ENCODE data around the gene RRP36.
A peak's percentile ranks its signal among the peaks of the same experiment; 100 is the strongest.
"Not testable (repeated sequence)": the region's sequence is repeated elsewhere in the genome, so short reads cannot be mapped to it uniquely, and the experiment has no call there.

The RRP36 gene, protein sequence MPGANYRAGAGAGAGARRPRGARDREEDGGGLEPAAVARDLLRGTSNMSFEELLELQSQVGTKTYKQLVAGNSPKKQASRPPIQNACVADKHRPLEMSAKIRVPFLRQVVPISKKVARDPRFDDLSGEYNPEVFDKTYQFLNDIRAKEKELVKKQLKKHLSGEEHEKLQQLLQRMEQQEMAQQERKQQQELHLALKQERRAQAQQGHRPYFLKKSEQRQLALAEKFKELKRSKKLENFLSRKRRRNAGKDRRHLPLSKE

DNA sequence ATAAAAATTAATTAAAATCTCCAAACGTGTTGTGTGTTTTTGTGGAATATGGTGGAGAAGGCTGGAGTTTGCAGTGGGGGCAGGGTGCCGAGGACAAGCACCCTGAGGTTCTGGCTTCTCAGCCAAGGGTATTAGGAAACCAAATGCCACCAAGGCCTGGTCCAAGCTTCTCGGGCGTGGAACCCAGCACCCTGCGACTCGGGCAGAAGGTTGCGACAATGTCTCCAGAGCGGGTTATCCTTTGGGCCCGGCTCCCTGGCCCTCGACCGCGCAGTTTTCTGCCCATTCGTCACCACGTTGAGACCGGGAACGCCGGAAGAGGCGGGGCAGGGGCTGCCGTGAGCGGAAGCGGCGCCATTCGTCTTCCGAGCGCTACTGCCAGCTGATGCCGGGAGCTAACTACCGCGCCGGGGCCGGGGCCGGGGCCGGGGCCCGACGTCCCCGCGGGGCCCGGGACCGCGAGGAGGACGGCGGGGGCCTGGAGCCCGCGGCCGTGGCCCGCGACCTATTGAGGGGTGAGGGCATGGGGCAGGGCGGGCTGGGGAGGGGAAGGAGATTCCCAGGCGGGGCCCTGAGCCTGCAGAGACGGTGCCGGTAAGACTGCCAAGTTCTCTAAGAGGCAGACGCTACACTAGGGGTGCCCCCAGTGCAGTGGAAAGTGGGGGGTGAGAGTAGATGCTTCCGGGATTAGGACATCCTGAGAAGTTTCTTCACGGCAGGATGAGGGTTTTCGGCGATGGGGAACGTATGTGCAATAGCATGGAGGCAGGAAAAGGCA, at the start of gene RRP36:
Gene RRP36, plus strand, starts transcription at position 354 of the 778 bp plus-strand sequence. Its CDS starts 32 bp downstream, at position 386.
- DNase-seq, result peak; percentile 42

DNA sequence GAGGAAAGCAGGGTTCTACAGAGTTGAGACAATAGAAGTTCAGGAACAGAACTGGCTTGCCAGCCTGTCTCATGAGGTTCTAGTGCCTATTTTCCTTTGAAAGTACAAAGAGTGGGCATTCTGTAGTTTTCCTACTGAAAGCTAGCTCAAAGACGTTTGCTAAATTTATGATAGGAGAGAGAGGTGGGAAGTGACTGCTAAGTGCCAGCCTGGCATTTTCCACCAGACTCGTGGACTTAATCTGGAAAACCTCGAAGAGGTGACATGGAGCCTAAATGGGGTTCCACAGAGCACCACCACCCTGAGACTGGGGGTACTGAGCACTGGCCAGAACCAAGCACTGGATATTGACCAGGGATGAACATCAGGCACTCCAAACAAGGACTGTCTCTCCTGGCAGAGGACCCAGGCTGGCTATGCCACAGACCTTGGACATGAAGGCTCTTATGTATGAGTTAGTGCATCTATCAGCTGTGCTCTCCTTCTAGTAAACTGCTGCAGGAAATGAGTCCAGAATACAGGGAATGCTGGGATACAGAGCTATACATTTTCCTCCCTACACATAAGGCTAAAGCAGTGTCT, 49.6 kb upstream of the RRP36 start:
- DNase-seq, result no peak

DNA sequence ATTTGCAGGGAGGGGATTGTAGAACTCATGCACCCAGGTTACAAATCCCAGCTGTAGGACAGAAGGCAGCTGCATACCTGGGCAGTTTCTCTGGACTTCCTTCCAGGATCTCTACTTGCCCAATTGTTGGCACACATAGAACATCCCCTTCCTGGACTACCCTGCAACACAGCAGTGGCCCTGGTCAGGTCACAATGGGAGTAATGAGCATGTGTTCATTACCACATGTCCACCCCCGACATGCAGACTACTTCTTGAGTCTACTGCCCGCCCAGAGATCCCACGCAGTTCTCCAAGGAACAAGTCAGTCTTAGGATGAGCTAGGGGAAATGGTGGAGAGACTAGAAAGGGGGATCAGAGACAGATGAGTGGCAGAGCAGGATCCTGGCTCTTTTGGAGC, 47.5 kb upstream of the RRP36 start:
- no peak for DNase-seq

DNA sequence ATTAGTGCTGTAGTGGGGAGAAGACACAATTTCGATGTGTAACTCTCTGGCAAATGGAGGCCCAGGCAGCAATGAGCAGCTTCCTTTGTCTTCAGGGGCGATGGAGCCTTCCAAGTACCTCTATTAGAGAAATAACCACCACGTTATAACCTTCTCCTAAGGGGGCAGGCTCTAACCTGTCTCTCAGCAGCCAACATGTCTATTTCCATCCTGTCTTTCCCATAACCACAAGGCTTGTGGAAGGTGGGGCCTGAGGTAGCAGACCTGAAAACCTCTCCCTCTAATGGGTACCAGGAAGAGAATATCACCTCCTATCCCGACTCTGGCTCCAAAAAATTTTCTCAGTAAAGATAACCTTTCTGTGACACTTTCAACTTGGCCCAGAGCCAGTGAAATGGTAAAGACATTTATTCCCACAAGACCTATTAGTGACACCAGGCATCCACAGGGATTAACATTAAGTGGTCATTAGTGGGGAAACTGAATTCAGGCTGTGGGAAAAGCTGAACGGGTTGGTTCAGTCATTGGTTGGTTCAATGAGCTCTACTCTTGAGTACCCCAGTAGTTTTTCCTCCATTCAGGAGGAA, 46.4 kb upstream of the RRP36 start:
- DNase-seq, result no peak

DNA sequence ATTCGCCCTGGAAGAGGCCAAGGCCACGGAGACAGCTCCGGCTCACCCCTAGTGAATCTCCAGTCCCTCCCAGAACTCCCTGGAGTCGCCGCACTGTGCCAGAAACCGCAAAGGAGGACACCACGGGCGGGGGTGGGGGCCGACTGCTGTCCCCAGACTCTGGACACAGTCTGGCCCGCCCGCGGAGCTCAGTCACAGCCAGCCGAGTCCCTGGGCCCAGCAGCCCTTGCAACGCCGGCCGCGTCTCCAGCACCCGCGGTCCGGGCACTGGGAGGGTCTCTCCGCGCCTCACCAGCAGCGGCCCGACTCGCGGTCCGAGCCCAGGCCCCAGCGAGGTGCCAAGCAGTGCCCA, 43.0 kb upstream of the RRP36 start:
- DNase-seq, result no peak

DNA sequence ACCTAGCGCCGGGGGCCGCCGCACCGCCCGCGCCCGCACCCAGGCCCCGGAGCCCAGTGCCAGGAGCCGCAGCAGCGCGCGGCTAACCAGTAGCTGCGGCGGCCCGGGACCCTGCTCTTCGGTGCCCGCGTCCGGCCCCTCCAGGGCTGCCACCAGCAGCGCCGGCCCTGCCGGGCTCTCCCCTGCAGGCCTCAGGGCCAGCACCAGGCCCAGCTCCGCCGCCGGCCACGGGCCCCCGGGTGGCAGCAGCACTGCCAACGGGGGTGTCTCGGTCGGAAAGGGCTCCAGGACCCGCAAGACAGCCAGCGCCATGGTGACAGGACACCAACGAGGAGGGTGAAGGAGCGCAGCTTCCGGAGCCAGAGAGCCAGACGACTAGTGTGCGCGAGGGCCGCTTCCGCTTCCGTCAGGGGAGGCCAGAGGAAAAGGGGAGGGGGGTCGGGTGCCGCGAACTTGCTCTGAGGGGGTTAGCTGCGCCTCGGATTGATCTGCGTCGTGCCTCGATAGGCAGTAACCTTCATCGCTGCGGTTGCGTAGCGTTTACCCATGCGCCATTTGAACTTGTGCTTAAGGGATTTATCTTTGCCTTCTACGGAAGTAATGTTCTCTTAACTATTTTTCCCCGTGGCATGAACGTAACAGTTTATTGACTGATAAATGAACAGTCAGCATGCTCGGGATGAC, 42.4 kb upstream of the RRP36 start, which contains the start of gene PEX6:
Gene PEX6, minus strand, starts transcription at position 343 of the 684 bp plus-strand sequence. Its CDS starts 31 bp downstream, at position 312.
- peak; percentile 90 for DNase-seq

DNA sequence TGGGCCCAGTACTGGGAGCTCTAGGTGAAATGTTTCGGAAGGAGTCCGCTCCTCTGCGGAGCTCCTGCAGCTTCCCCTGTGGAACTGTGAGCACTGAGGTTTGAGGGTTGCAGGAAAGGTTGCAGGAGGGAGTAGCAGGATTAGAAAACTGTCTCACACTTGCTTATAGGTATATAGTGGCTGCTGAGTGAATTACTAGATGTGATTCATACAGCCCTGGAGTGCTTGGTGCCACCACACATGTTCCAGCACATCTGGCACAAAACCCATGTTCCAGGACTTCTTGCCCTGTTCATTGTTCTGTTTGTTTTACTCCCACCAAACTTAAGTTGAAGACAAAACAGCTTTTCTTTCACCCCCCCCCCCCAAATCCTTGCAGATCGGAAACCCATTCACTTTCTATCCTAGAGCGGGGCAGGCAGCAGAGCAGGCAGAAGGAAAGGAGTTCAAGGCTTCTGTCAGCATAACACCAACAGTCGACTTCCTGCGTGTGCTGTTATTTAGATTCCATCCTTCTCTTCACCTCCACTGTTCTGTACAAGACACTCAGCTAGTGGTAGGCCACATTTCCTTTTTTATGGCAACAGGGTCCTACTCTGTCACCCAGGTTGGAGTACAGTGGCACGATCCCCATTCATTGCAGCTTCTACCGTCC, 41.8 kb upstream of the RRP36 start:
- DNase-seq, result peak; percentile 19

DNA sequence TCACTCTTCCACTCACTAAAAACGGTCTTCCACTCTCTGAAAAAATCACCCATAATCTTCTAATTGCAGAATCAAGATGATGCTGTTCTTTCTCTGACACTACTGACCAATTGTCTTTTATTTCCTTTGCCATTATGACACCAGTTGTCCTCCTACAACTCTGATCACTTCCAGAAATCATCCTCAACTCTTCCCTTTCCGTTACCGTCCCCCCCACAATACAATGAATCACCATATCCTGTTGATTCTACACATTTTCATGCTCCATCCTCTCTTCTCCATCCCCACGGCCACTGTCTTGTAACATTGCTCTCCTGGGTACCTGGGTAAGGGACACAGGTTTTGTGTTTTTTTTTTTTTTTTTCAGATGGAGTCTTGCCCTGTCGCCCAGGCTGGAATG, 39.6 kb upstream of the RRP36 start:
- no peak for DNase-seq

DNA sequence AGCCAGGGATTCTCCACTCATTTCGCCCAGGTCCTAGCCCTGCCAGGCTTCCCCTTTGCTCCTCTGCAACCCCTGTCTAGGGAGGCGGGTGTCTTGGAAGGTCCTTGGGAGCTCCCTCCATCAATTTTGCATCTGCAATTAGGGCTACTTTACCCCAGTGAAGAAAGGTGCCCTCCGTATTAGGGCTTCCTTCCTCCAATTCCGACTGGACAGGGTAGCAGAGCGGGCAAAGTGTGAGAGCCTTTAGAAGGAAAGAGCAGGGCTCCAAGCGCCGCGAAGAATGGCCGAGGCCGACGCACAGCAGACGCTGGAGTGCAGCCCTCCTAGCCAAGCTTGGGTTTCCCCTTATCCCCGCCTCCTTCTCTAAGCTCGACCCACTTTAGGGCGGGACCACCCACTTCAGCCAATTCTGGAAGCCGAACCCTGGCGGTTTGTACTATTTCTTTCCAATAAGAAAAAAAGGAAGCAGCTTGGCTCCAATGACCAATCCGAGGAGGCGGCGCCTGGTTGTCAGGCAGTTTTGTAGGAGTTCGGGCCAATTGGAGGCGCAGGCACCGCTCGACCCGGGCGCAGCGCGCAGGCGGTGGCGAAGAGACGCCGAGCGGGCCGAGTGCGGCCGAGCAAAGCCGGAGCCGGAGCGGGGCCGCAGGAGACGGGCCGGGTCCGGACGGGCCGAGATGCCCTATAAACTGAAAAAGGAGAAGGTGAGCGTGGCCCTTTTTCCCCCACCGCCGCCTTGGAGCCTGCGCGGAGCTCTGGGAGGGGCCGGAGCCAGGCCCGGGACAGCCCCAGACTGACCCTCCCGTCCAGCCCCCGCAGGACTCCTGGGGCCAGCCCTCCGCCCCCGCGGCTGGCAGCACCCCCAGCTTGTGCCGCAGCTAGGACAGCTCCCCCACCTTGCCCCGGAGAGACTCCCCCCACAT, 37.2 kb upstream of the RRP36 start, which contains the start of gene PPP2R5D:
Gene PPP2R5D, plus strand, starts transcription at position 570 of the 923 bp plus-strand sequence. Its CDS starts 108 bp downstream, at position 678.
- peak; percentile 98 for DNase-seq

DNA sequence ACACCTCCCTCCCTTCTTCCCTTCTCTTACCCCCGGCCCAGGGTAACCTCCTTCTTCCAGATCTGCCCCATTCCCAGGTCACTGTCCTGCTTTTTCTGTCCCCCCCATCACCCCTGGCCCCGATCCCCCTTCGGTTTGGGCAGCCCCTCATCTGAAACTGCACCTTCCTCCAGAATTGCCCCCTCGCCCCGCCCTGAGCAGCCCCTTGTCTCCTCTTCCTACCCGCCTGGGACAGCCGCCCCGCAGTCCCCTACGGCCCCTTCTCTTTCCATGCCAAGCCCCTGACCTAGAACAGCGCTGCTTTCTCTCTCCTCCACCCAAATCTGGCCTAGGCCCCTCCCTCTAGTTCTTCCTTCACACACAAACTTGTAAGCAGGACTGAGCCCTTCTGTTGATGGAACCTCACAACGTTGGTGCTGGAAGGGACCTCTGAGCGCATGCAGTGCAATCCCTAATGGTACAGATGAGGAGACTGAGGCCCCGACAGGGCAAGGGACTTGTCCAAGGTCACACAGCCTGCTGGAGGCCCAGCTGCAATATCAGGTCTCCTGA, 36.4 kb upstream of the RRP36 start:
- no peak for DNase-seq

DNA sequence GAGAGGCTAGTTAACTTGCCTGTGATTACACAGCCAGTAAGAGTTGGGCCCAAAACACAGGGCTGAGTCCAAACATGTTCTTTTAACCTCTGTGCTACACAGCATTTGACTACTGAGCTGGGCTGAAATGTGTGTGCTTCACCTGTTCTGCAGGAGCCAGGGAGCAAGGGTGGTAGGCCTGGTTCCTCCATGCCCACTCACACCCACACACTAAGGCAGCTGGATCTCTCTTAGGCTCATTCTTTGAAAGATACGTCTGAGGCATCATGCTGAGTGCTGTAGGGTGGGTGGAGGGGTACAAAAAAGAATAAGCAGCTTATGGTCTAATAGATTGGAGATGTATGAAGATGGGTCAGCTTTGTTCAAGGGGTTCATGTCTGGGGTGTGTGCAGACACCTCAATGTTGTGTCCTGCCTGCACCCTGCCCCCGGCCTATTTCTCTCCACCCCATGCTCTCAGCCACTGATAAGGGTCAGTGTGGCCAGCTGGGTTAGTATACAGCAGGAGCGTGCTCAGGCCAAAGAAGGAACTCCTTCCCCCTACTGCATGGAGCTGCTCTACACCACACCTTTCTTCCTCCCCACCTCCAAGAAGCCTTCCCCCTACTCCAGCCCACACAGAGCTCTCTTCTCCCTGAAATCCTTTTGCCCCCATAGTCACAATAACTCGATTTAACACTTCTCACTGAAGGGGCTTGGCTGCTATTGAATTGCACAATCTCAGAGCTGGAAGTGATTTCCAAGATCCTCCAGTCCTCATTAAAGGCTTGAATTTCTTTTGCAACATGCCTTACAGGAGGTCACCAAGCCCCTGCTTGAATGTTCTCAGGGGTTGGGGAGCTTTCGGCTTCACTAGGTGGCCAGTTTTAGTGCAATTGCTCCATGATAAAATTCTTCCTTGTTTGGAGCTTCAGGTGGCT, 33.6 kb upstream of the RRP36 start:
- no peak for DNase-seq

DNA sequence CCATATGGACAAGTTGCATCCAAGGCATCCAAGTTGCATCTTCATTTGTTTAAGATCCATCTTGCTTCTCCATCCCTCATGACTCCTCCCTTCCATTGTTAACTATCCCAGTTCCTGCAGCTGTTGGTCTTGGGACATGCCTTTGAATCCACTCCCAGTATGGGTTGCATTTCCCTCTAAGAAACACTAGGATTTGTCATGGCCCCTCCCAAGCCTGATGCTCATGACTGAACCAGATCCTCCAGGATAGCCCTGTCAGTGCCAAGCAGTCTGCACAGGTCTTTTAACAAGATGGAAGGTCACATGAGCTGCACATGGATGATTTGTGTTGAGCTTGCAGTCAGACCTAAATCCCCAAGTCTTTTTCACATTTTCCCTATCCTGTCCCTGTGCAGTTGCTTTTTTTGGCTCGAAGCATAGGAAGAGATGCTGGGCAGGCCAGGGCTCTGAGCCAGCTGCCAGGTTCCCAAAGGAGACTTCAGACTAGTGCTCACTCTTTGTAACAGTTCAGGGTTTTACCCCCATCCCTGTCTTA, 32.9 kb upstream of the RRP36 start:
- DNase-seq, result no peak

DNA sequence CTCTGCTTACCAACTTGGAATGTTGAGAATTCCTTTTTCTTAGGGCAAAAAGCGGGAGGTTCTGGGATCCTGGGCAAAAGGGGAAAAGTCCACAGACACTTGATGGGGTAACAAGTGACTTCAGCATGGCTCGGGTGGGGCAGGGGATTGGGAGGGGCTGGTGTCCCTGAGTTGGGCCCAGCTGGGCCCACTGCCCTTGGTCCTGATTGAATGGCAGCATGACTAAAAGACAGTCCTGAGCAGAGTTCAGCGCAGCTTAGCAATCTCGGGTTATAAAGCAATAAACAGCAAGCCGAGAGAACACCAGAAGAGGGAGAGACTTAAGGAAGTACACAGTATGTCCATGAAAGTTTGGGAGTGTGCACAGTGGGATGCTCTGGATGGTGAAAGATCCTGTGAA, 31.5 kb upstream of the RRP36 start:
- no peak for DNase-seq

DNA sequence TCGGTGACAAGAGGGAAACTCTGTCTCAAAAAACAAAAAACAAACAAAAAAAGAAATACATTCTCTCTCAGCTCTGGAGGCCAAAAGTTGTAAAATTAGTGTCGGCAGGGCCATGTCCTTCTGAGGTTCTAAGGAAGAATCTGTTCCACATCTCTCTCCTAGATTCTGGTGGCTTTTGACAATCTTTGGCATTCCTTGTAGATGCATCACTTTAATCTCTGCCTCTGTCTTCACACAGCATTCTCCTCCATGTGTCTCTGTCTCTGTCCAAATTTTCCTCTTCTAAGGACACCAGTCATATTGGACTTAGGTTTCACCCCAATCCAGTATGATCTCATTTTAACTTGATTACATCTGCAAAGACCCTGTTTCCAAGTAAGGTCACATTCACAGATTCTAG, 28.0 kb upstream of the RRP36 start:
- DNase-seq, result no peak

DNA sequence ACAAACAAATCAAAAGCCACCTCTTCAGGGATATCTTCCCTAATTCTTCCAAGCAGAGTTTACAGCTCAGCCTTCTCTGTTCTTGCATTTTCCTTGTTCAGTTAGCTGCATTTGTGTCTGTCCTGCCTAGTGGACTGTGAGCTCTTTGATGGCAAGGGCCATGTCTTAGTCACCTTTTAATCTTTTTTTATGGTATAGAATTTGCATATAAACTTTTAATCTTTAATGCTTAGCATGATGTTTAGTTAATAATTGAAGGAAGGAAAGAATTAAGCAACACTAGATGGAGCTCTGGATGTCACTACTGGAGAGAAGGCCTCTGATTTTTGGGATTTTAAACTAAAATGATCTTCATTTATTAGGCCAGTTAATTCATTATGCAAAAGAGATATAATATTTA, 24.9 kb upstream of the RRP36 start:
- no peak for DNase-seq

DNA sequence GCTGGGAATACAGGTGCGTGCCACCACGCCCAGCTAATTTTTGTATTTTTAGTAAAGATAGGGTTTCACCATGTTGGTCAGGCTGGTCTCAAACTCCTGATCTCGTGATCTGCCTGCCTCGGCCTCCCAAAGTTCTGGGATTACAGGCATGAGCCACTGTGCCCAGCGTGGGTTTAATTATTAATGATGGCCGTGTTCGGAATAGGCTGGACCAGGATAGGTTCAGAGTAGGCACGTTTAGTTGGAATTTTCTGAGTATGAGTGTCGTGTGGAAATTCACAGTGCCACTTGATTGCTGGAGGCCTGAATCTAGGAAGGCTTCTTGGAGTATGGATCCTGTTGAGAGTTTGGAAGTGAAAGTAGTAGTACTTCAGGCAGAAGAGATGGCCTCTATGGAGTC, 23.2 kb upstream of the RRP36 start:
- not testable (repeated sequence) for DNase-seq

DNA sequence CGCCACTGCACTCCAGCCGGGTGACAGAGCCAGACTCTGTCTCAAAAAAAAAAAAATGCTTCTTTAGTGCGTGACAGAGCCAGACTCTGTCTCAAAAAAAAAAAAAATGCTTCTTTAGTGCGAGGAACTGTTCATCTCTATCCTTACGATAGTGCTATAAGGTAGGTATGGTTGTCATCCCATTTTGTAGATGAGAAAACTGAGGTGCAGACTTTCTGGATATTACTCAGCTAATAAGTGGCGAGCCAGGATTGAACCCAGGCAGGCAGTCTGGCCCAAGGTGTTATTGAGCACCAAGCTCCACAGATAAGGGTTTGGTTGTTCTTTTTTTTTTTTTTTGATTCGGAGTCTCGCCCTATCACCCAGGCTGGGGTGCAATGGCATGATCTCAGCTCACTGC, 19.6 kb upstream of the RRP36 start:
- DNase-seq, result no peak

DNA sequence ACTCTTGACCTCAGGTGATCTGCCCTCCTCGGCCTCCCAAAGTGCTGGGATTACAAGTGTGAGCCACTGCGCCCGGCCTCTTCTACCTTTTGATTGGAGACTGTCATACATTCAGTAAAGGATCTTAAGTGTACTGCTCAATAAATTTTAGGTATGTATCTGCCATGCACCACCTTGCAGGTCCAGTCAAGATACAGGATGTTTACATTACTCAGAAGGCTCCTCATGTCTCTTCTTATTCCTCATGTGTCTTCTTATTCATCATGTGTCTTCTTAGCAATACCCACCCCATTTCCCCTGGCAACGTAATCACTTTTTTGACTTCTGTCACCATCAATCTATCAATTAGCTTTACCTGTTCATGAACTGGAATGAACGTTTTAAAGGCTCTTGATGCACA, 15.6 kb upstream of the RRP36 start:
- no peak for DNase-seq

DNA sequence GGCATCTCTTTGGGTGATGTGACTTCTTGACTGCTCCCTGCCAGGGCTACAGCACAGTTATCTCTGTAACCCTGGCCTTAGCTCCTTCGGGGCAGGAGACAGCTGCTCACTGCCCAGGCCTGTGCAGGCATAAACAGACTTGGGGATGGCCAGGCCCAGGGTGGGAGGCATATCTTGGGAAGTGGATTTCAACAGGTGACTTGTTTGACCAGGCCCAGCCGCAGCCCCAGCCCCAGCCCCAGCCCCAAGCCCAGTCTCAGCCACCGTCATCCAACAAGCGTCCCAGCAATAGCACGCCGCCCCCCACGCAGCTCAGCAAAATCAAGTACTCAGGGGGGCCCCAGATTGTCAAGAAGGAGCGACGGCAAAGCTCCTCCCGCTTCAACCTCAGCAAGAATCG, 15.2 kb upstream of the RRP36 start:
- DNase-seq, result no peak

DNA sequence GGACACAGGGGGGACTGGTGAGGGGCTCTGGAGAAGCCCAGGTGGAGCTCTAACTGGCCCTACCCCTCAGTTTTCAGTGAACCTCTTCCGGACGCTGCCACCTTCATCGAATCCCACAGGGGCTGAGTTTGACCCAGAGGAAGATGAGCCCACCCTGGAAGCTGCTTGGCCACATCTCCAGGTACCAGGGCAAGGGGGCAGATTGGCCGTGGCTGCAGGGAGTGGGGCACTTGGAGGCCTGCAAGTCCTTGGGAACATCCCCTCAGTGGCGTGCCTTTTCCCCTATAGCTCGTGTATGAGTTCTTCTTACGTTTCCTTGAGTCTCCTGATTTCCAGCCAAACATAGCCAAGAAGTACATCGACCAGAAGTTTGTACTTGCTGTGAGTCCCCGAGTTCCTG, 14.3 kb upstream of the RRP36 start:
- DNase-seq, result no peak
